Measurements from ENCODE around the gene NAV2.

NAV2 gene

GRCh38 chr11:19721176-19721575, 8.5 kb downstream of the NAV2 start:
- DNase-seq, result no peak

GRCh38 chr11:19722702-19723101, 10.1 kb downstream of the NAV2 start:
- DNase-seq, result no peak

GRCh38 chr11:19723572-19724342, 11.1 kb downstream of the NAV2 start:
- no peak for DNase-seq

- DNase-seq, result no peak
Measured at GRCh38 chr11:19724765-19725164, 12.1 kb downstream of the NAV2 start.

GRCh38 chr11:19725379-19726079, 12.9 kb downstream of the NAV2 start:
- DNase-seq, result no peak

- no peak for DNase-seq
Measured at GRCh38 chr11:19727246-19727645, 14.6 kb downstream of the NAV2 start.

GRCh38 chr11:19728436-19728835, 15.8 kb downstream of the NAV2 start:
- no peak for DNase-seq

- DNase-seq, result no peak
Measured at GRCh38 chr11:19729141-19729540, 16.5 kb downstream of the NAV2 start.

GRCh38 chr11:19730373-19730772, 17.7 kb downstream of the NAV2 start:
- no peak for DNase-seq

GRCh38 chr11:19734171-19734570, 21.5 kb downstream of the NAV2 start:
- DNase-seq, result no peak

GRCh38 chr11:19735157-19735908, 22.7 kb downstream of the NAV2 start:
- no peak for DNase-seq

- DNase-seq, result no peak
Measured at GRCh38 chr11:19735909-19736498, 23.4 kb downstream of the NAV2 start.

- DNase-seq, result no peak
Measured at GRCh38 chr11:19736831-19737230, 24.2 kb downstream of the NAV2 start.

GRCh38 chr11:19737575-19737974, 24.9 kb downstream of the NAV2 start:
- no peak for DNase-seq

GRCh38 chr11:19738124-19738523, 25.5 kb downstream of the NAV2 start:
- no peak for DNase-seq

GRCh38 chr11:19739872-19740271, 27.2 kb downstream of the NAV2 start:
- DNase-seq, result no peak

- DNase-seq, result no peak
Measured at GRCh38 chr11:19740586-19740985, 27.9 kb downstream of the NAV2 start.

GRCh38 chr11:19742588-19743292, 30.1 kb downstream of the NAV2 start:
- no peak for DNase-seq

GRCh38 chr11:19743622-19744021, 31.0 kb downstream of the NAV2 start:
- no peak for DNase-seq

- DNase-seq, result no peak
Measured at GRCh38 chr11:19744130-19744529, 31.5 kb downstream of the NAV2 start.

- no peak for DNase-seq
Measured at GRCh38 chr11:19746086-19746485, 33.4 kb downstream of the NAV2 start.

GRCh38 chr11:19747634-19748033, 35.0 kb downstream of the NAV2 start:
- no peak for DNase-seq

GRCh38 chr11:19751055-19751454, 38.4 kb downstream of the NAV2 start:
- DNase-seq, result no peak

Data from SIG-M5 (cell line).